HepG2 (cell line): ENCODE measurements around the gene NTMT1. TPM values are rescaled to one million over a fixed set of nuclear protein-coding genes. Genes with fewer than 3 reads are reported as not detected.
A peak's percentile ranks its signal among the peaks of the same experiment; 100 is the strongest.

Experiments used
- BRCA1 ChIP-seq: sonication (generic); formaldehyde crosslinking; IDR thresholded peaks from 2 replicates; pipeline ENCODE4 v1.4.0; 2020; ENCODE audit warnings: missing genetic modification reagents
- DPF2 ChIP-seq: sonication (generic); formaldehyde crosslinking; IDR thresholded peaks from 2 replicates; pipeline ENCODE4 v1.4.0; 2020; ENCODE audit warnings: mild to moderate bottlenecking, low read depth, missing genetic modification reagents, borderline replicate concordance
- LBX2 ChIP-seq: sonication (generic); formaldehyde crosslinking; IDR thresholded peaks from 2 replicates; pipeline ENCODE4 v1.5.0; 2020; ENCODE audit warnings: missing genetic modification reagents, mild to moderate bottlenecking, borderline replicate concordance
- LRRFIP1 ChIP-seq: sonication (generic); formaldehyde crosslinking; conservative IDR thresholded peaks from 2 replicates; pipeline ENCODE4 v1.4.0; 2020; ENCODE audit warnings: missing genetic modification reagents
- MED13 ChIP-seq: sonication (generic); formaldehyde crosslinking; IDR thresholded peaks from 2 replicates; pipeline ENCODE4 v1.5.0; 2020; ENCODE audit warnings: missing genetic modification reagents
- MEF2D ChIP-seq: sonication (generic); formaldehyde crosslinking; IDR thresholded peaks from 2 replicates; pipeline ENCODE4 v1.5.1; 2020; ENCODE audit warnings: mild to moderate bottlenecking, missing genetic modification reagents
- NONO ChIP-seq, 2 experiments: fragments of 450-650 bp in 1 of 2; sonication (generic) in 1 of 2; formaldehyde crosslinking in 1 of 2; IDR thresholded peaks in 1 of 2; conservative IDR thresholded peaks in 1 of 2; 2 replicates each; pipeline versions ENCODE4 v1.6.1 to v1.8.0; 2017 to 2022; ENCODE audit warnings: mild to moderate bottlenecking in 1 of 2, missing genetic modification reagents in 1 of 2, moderate library complexity in 1 of 2
- PHF8 ChIP-seq: sonication (generic); formaldehyde crosslinking; IDR thresholded peaks from 2 replicates; pipeline ENCODE4 v1.5.0; 2020; ENCODE audit warnings: missing genetic modification reagents
- PRMT3 ChIP-seq: sonication (generic); formaldehyde crosslinking; IDR thresholded peaks from 2 replicates; pipeline ENCODE4 v1.8.1; 2022; ENCODE audit warnings: low read depth, mild to moderate bottlenecking, moderate library complexity, missing genetic modification reagents, borderline replicate concordance
- RBAK ChIP-seq: sonication (generic); formaldehyde crosslinking; IDR thresholded peaks from 2 replicates; pipeline ENCODE4 v1.5.1; 2020; ENCODE audit warnings: mild to moderate bottlenecking, missing genetic modification reagents
- RCOR2 ChIP-seq: IDR thresholded peaks from 2 replicates; pipeline ENCODE4 v1.6.1; 2016; ENCODE audit warnings: missing biosample characterization, missing genetic modification reagents
- SAP130 ChIP-seq: IDR thresholded peaks from 2 replicates; pipeline ENCODE4 v1.6.1; 2016; ENCODE audit warnings: low read depth
- TEAD3 ChIP-seq: optimal IDR thresholded peaks from 2 replicates; pipeline ENCODE3; 2016; ENCODE audit warnings: borderline replicate concordance
- TOE1 ChIP-seq: sonication (generic); formaldehyde crosslinking; IDR thresholded peaks from 2 replicates; pipeline ENCODE4 v1.4.0; 2020; ENCODE audit warnings: mild to moderate bottlenecking, missing genetic modification reagents
- ZMYM2 ChIP-seq: sonication (generic); formaldehyde crosslinking; IDR thresholded peaks from 2 replicates; pipeline ENCODE4 v1.8.0; 2022; ENCODE audit warnings: mild to moderate bottlenecking, missing genetic modification reagents
- ZNF18 ChIP-seq: sonication (generic); formaldehyde crosslinking; IDR thresholded peaks from 2 replicates; pipeline ENCODE4 v1.8.0; 2022; ENCODE audit warnings: mild to moderate bottlenecking, missing genetic modification reagents; ENCODE audit not compliant: insufficient replicate concordance
- ZNF180 ChIP-seq: sonication (generic); formaldehyde crosslinking; IDR thresholded peaks from 2 replicates; pipeline ENCODE4 v1.4.0; 2020; ENCODE audit warnings: low read depth, missing genetic modification reagents, borderline replicate concordance
- ZNF232 ChIP-seq: sonication (generic); formaldehyde crosslinking; IDR thresholded peaks from 2 replicates; pipeline ENCODE4 v1.4.0; 2020; ENCODE audit warnings: missing genetic modification reagents, borderline replicate concordance
- ZNF598 ChIP-seq: sonication (generic); formaldehyde crosslinking; IDR thresholded peaks from 2 replicates; pipeline ENCODE4 v1.5.1; 2020; ENCODE audit warnings: mild to moderate bottlenecking, missing genetic modification reagents, borderline replicate concordance
- ZNF704 ChIP-seq: sonication (generic); formaldehyde crosslinking; IDR thresholded peaks from 2 replicates; pipeline ENCODE4 v1.8.1; 2023; ENCODE audit warnings: mild to moderate bottlenecking, inconsistent platforms, moderate library complexity, missing genetic modification reagents, borderline replicate concordance
- ZNF850 ChIP-seq: sonication (generic); formaldehyde crosslinking; conservative IDR thresholded peaks from 2 replicates; pipeline ENCODE4 v1.9.0; 2021; ENCODE audit warnings: mild to moderate bottlenecking, missing genetic modification reagents
- ZSCAN12 ChIP-seq: sonication (generic); formaldehyde crosslinking; IDR thresholded peaks from 2 replicates; pipeline ENCODE4 v1.9.0; 2021; ENCODE audit warnings: mild to moderate bottlenecking, missing genetic modification reagents
- polyA plus RNA-seq, 8 experiments: library from polyadenylated mRNA; depleted of rRNA in 3 of 8; stranded (reverse) in 7 of 8; unstranded in 1 of 8; fragments of >200 nt; fragmentation: Illumina TruSeq in 4 of 8; extraction: Trizol in 4 of 8; gene quantifications; 2 replicates each; pipeline versions ENCODE4 v1.2.1 to v1.2.3, GENCODE V29; 2011 to 2016; ENCODE audit warnings: low read depth in 4 of 8, missing spikeins in 1 of 8, mixed read lengths in 1 of 8; ENCODE audit not compliant: insufficient read depth in 1 of 8
- total RNA-seq, 5 experiments: library from RNA; depleted of rRNA; stranded (reverse); fragments of >200 nt; fragmentation: Illumina TruSeq; extraction: Trizol; gene quantifications; 2 replicates each; pipeline ENCODE4 v1.2.3, GENCODE V29; 2016; ENCODE audit warnings: low read depth in 1 of 5

NTMT1 gene
- total and polyA plus RNA-seq, 2 of the 13 experiments (the other 11 are each of a cell fraction or from before 2014, with no cell fraction given), result 49.1 to 53.8 TPM

- TF ChIP-seq ZSCAN12, result 0 out of 2 replicates have a peak, but pooled peaks have one; percentile 16
- TF ChIP-seq RCOR2 (CRISPR knock-in tag), result peak; percentile 85; the same call in 1 of the 2 replicates
- TF ChIP-seq BRCA1 (CRISPR knock-in tag), result no peak; the same call in 1 of the 2 replicates
- no peak for TF ChIP-seq ZNF598 (CRISPR knock-in tag)
- no peak for TF ChIP-seq ZNF18 (CRISPR knock-in tag)
- TF ChIP-seq DPF2, result peak; percentile 62; the same call in 1 of the 2 replicates
- TF ChIP-seq SAP130 (CRISPR knock-in tag), result peak; percentile 77
- no peak for TF ChIP-seq ZNF180 (CRISPR knock-in tag)
- peak; percentile 99 for TF ChIP-seq MED13
- TF ChIP-seq PRMT3 (CRISPR knock-in tag), result 0 out of 2 replicates have a peak, but pooled peaks have one; percentile 47
- no peak for TF ChIP-seq LRRFIP1
- peak; percentile 48; the same call in 1 of the 2 replicates for TF ChIP-seq ZNF704 (CRISPR knock-in tag)
- no peak for TF ChIP-seq LBX2
- peak; percentile 42; the same call in 1 of the 2 replicates for TF ChIP-seq ZNF232
- TF ChIP-seq NONO (IDR thresholded peaks at IDR 0.05), result no peak
- TF ChIP-seq NONO (CRISPR knock-in tag; conservative IDR thresholded peaks at IDR 0.05), result peak; percentile 92
- TF ChIP-seq PHF8, result peak; percentile 59; the same call in 1 of the 2 replicates
- TF ChIP-seq RBAK, result no peak; the same call in 1 of the 2 replicates
- no peak; the same call in none of the 2 replicates for TF ChIP-seq ZMYM2 (CRISPR knock-in tag)
- TF ChIP-seq MEF2D (CRISPR knock-in tag), result no peak
- TF ChIP-seq TOE1 (CRISPR knock-in tag), result no peak
- TF ChIP-seq ZNF850, result 0 out of 2 replicates have a peak, but pooled peaks have one; percentile 17
- TF ChIP-seq TEAD3, result no peak
These were observed 28.4 kb upstream of the NTMT1 start (continued) for GRCh38 chr9:129597355-129598088.
